GM23338 (cell line): ENCODE data around the gene GPR139. TPM values are rescaled to one million over a fixed set of nuclear protein-coding genes. Genes with fewer than 3 reads are reported as not detected.

Source experiments
- ZNF462 ChIP-seq: fragments of 250-450 bp; sonication (Bioruptor Pico); IDR thresholded peaks from 2 replicates; pipeline ENCODE4 v1.5.0; 2020; ENCODE audit warnings: mild to moderate bottlenecking, moderate library complexity
- polyA plus RNA-seq: library from polyadenylated mRNA; unstranded; fragments of >200 nt; fragmentation: Nextera tagmentation; extraction: Ambion mirVana; gene quantifications from 2 replicates; pipeline ENCODE4 v1.2.1, GENCODE V29; 2016
- total RNA-seq: library from RNA; depleted of rRNA; stranded (reverse); fragments of >200 nt; shearing (Covaris generic); gene quantifications from 2 replicates; pipeline ENCODE4 v1.2.3, GENCODE V29; 2014; rRNA removed

Gene GPR139
- total and polyA plus RNA-seq, 2 experiments from 2014 or later, result 0.66 to 2.3 TPM

GRCh38 chr16:19984135-19984534 is 89.6 kb downstream of the GPR139 start (continued):
- no peak for TF ChIP-seq ZNF462 (CRISPR knock-in tag)

Other genes starting within 250 kb of the GPR139 start
- gene GPRC5B, start 189.0 kb downstream of the GPR139 start, total RNA-seq, result 57.4 and 82.5 TPM in 2 replicates
- gene GPRC5B, start 189.0 kb downstream of the GPR139 start, polyA plus RNA-seq, result 70.9 and 85.6 TPM in 2 replicates